Lower leg skin (tissue), 4 donors: Measurements from ENCODE around the gene FAM118B. TPM values are rescaled to one million over a fixed set of nuclear protein-coding genes. Genes with fewer than 3 reads are reported as not detected.

ENCODE experiments used
- DNase-seq, 2 donors: peaks; one replicate each; pipeline ENCODE4 v3.0.0-alpha.2; 2019; ENCODE audit warnings: low spot score in 2 of 2
- H3K4me3 ChIP-seq: fragments of 200-600 bp; sonication (generic); 2 replicates; pipeline ENCODE4 v1.5.1; 2017; ENCODE audit warnings: mild to moderate bottlenecking, low read depth; ENCODE audit not compliant: poor library complexity, severe bottlenecking
- POLR2A ChIP-seq, 2 donors: fragments of 450-650 bp; IDR thresholded peaks; one replicate each; pipeline ENCODE4 v1.6.1; 2016 to 2017; ENCODE audit warnings: antibody characterized with exemption in 2 of 2, mild to moderate bottlenecking in 1 of 2, moderate library complexity in 1 of 2
- WGBS, 2 donors: methylation state at CpG; one replicate each; pipeline ENCODE4 v1.1.5; 2018; 5-methylcytosine and 5-hydroxymethylcytosine counted together
- intact Hi-C: fragments of 100-400 bp; cut with DNase I; formaldehyde crosslinking; loops from one replicate; pipeline ENCODE4 v1.15.0; 2023; ENCODE audit warnings: low total_unique reads
- total RNA-seq, 4 donors: library from RNA; depleted of rRNA; stranded (reverse); fragments of >200 nt; gene quantifications; one replicate each; pipeline ENCODE4 v1.1.0, GENCODE V29; 2016
- TF ChIP-seq, protein P1 (sequence below), 3 donors: fragments of 450-650 bp; IDR thresholded peaks; one replicate each; pipeline ENCODE4 v1.5.1; 2016; ENCODE audit warnings: antibody characterized with exemption in 3 of 3, mild to moderate bottlenecking in 3 of 3, moderate library complexity in 2 of 3

The FAM118B gene
- total RNA-seq, 4 donors from 2014 or later: 7.3 to 18.9 (median 9.0) TPM

DNA sequence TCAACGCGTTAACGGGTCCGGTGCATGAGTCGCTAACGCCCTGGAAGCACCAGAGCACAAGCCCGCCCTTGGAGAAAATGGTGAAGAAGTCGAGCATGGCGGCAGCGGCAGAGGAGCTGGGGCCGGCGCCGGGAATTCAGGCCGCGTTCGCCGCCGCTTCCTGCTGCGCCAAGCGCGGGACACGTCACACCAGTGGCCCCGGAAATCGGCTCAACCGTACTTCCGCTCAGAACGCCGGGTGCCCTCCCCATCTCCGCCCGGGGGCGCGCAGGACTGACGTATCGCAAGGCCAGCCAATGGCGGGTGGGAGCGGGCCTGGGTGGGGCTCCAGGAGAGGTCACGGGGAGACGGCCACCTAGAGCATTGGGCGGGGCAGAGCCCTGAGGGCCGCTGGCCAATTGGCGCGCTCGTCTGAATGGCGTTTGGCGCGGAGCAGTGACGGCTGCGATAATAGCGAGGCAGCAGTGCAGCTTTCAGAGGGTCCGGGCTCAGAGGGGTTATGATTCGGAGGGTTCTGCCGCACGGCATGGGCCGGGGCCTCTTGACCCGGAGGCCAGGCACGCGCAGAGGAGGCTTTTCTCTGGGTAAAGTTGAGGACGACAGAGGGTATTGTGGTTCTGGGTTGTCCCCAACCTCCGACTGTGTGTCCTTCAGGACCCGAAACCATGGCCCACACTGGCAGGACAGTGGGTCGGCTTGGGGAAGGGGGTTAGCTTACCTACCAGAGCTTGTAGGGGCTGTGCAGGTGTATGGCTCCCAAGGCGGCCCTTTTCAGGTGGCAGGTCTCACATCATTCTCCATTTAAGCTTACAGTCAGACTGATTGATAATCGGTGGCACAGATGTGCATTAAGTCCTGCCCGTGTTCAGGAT, 57.4 kb downstream of the FAM118B start, which contains the start of the genes FOXRED1 and SRPRA:
TSS of gene FOXRED1 (plus strand) at position 447 of the 872 bp plus-strand sequence. CDS start at position 500, 53 bp downstream.
TSS of gene SRPRA (minus strand) at position 188 of the 872 bp plus-strand sequence. CDS start at position 97, 91 bp downstream.
- 1% methylated on average over 27 to 63 of the region's 64 CpGs for WGBS, 2 donors
- DNase-seq: peak; percentile 99 to 100
- H3K4me3 ChIP-seq: peak within 1 kb of the TSS; percentile 52
- TF ChIP-seq POLR2A (IDR thresholded peaks at IDR 0.05): peak in 1 of 2 donors; percentile 73
- TF ChIP-seq, protein P1, sequence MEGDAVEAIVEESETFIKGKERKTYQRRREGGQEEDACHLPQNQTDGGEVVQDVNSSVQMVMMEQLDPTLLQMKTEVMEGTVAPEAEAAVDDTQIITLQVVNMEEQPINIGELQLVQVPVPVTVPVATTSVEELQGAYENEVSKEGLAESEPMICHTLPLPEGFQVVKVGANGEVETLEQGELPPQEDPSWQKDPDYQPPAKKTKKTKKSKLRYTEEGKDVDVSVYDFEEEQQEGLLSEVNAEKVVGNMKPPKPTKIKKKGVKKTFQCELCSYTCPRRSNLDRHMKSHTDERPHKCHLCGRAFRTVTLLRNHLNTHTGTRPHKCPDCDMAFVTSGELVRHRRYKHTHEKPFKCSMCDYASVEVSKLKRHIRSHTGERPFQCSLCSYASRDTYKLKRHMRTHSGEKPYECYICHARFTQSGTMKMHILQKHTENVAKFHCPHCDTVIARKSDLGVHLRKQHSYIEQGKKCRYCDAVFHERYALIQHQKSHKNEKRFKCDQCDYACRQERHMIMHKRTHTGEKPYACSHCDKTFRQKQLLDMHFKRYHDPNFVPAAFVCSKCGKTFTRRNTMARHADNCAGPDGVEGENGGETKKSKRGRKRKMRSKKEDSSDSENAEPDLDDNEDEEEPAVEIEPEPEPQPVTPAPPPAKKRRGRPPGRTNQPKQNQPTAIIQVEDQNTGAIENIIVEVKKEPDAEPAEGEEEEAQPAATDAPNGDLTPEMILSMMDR (IDR thresholded peaks at IDR 0.05): no peak
- intact Hi-C loops: no loop called here

DNA sequence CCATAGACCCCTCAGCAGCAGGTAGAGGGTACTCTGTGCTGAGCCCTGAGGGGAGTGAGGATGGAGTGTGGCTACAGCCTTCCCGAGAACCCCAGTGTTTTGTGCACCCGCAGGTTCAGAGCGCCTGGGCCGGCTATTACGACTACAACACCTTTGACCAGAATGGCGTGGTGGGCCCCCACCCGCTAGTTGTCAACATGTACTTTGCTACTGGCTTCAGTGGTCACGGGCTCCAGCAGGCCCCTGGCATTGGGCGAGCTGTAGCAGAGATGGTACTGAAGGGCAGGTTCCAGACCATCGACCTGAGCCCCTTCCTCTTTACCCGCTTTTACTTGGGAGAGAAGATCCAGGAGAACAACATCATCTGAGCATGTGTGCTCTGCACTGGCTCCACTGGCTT, 65.7 kb downstream of the FAM118B start:
- no peak overlapping the region for H3K4me3 ChIP-seq
- 93 to 94% methylated on average over 10 to 11 of the region's 11 CpGs for WGBS, 2 donors
- TF ChIP-seq POLR2A (IDR thresholded peaks at IDR 0.05): no peak
- TF ChIP-seq, protein P1 (IDR thresholded peaks at IDR 0.05): no peak
- intact Hi-C loops: no loop called here
- peak in 1 of 2 donors; percentile 83 for DNase-seq

DNA sequence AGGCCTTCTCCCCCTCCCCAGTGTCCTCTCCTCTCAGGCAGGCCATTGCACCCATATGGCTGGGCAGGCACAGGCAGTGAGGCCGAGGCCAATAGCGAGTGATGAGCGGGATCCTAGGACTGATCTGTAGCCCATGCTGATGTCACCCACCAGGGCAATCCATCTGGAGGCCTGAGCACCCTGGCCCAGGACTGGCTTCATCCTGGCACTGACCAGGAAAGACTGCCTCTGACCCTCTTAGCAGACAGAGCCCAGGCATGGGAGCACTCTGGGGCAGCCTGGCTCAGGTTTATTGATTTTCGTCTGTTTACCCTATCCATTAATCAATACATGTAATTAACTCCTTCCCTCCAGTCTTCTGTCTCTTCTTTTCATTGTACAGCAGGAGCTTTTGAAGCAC, 66.2 kb downstream of the FAM118B start:
- H3K4me3 ChIP-seq: no peak overlapping the region
- peak in 1 of 2 donors; percentile 46 for DNase-seq
- TF ChIP-seq POLR2A (IDR thresholded peaks at IDR 0.05): no peak
- TF ChIP-seq, protein P1 (IDR thresholded peaks at IDR 0.05): no peak
- intact Hi-C loops: no loop called here
- 74 to 98% methylated on average over 4 of the region's 4 CpGs for WGBS, 2 donors

DNA sequence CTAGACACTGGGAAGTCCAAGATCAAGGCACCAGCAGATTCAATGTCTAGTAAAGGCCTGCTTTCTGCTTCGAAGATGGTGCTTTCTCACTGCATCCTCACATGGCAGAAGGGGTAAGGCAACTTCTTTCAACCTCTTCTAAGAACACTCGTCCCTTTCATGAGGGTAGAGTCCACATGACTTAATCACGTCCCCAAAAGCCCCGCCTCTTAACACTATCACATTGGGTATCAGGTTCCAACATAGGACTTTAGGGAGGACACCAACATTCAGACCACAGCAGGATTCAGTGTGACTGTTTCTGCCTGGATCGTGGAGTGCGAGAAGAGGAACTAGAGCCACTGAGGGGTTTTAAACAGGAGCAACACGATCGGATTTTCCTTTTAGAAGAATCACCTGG, 67.6 kb downstream of the FAM118B start:
- H3K4me3 ChIP-seq: no peak overlapping the region
- TF ChIP-seq, protein P1 (IDR thresholded peaks at IDR 0.05): no peak
- no peak for TF ChIP-seq POLR2A (IDR thresholded peaks at IDR 0.05)
- no peak for DNase-seq
- 76 to 82% methylated on average over 8 of the region's 8 CpGs for WGBS, 2 donors
- intact Hi-C loops: no loop called here

DNA sequence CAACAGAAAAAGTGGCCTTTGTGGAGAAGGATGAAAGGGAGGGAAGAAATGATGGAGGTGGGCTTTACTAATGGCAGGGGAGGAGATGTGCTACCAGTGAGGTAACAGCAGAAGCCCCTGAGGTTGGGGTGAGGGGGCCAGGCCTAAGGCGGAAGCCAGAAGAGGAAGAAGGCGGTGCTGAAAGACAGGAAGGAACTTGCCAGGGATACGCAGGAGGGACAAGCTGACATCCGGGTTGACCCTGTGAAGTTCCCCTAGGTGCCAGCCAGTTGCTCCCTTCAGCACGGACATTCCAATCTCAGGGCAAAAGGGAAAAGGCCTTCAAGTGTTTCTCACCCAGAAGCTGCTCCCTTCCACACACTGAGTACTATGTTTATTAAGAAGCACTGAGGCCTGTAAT, 69.0 kb downstream of the FAM118B start:
- H3K4me3 ChIP-seq: no peak overlapping the region
- 60 to 82% methylated on average over 5 of the region's 5 CpGs for WGBS, 2 donors
- DNase-seq: no peak
- intact Hi-C loops: no loop called here
- TF ChIP-seq, protein P1 (IDR thresholded peaks at IDR 0.05): no peak
